Natural killer cell treated with Interleukin-12 subunit alpha and Interleukin-12 subunit beta and Interleukin-15 and Interleukin-18, amount 100 ng/mL, for 72 hours (primary cell): Measurements from ENCODE around the gene LIX1L. TPM values are rescaled to one million over a fixed set of nuclear protein-coding genes. Genes with fewer than 3 reads are reported as not detected.

Source experiments
- ATAC-seq, 2 donors: fragments of 150-1000 bp; cut with Tn5 transposase in 1 of 2; sonication (Bioruptor Pico), chemical (Tn5 transposase) in 1 of 2; 2 replicates each; pipeline ENCODE4 v1.10.0; 2021
- DNase-seq: peaks from one replicate; pipeline ENCODE4 v3.0.0; 2022; ENCODE audit warnings: low spot score
- H3K27ac Mint-ChIP-seq, 2 donors: 1 replicate in 1 of 2; 2 replicates in 1 of 2; pipeline ENCODE4 v1.8.0; 2022; ENCODE audit warnings: mixed read lengths in 2 of 2, mild to moderate bottlenecking in 1 of 2, moderate library complexity in 1 of 2
- H3K27me3 Mint-ChIP-seq, 2 donors: 1 replicate in 1 of 2; 2 replicates in 1 of 2; pipeline ENCODE4 v1.8.0; 2022; ENCODE audit warnings: mixed read lengths in 2 of 2
- H3K36me3 Mint-ChIP-seq: one replicate; pipeline ENCODE4 v1.8.0; 2022; ENCODE audit warnings: mixed read lengths
- H3K4me1 Mint-ChIP-seq, 2 donors: 1 replicate in 1 of 2; 2 replicates in 1 of 2; pipeline ENCODE4 v1.8.0; 2022; ENCODE audit warnings: low read depth in 2 of 2, mixed read lengths in 2 of 2, mild to moderate bottlenecking in 1 of 2
- H3K4me3 Mint-ChIP-seq: one replicate; pipeline ENCODE4 v1.8.0; 2022; ENCODE audit warnings: mixed read lengths
- H3K9me3 Mint-ChIP-seq: 2 replicates; pipeline ENCODE4 v1.8.0; 2022; ENCODE audit warnings: mixed read lengths
- total RNA-seq, 2 donors: library from RNA; stranded (reverse); gene quantifications; one replicate each; pipeline ENCODE4 v1.2.3, GENCODE V29; 2022

The LIX1L gene
- total RNA-seq, 2 donors from 2014 or later = 28.8 to 31.3 TPM

DNA sequence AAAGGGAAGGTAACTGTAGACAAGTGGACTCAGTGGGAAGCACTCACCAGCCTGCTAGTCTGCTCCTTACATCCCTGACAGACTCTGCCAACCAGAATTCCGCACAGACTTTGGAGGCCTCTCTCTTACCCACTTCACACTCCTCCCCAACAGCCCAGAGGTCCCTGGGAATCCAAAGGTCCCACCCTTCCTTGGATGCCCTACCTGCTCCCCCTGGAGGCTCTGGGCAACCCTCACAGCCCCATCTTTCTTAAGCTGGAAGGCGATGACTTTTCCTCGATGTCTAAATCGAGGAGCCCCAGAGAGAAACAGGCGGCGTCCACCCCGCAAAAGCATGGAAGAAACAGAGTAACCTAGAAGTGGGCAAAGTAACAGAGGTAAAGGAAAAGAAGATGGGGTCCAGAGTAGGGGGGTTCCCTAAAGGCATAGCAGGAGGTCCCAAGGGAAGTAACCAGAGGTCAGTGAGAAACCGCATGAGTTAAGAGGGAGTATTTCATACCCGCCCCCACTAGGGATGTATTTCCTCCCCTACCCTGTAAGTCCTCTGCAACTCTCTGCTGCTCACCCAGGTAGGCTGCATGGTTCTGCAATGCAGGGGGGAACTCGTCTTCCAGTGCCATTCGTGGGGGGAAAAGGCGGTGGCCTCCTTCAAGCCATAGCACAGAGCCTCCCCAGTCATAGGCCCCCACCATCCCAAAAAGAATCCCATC is 56.4 kb downstream of the LIX1L start:
- no peaks in the 10 kb centered on the region for H3K4me1 Mint-ChIP-seq
- no peaks in the 10 kb centered on the region for H3K27me3 Mint-ChIP-seq
- H3K36me3 Mint-ChIP-seq = no peaks in the 10 kb centered on the region
- ATAC-seq = peak in 1 of 2 donors; percentile 25
- H3K4me3 Mint-ChIP-seq = no peak overlapping the region
- H3K9me3 Mint-ChIP-seq = no peaks in the 10 kb centered on the region
- DNase-seq = no peak
- H3K27ac Mint-ChIP-seq = no peak overlapping the region

DNA sequence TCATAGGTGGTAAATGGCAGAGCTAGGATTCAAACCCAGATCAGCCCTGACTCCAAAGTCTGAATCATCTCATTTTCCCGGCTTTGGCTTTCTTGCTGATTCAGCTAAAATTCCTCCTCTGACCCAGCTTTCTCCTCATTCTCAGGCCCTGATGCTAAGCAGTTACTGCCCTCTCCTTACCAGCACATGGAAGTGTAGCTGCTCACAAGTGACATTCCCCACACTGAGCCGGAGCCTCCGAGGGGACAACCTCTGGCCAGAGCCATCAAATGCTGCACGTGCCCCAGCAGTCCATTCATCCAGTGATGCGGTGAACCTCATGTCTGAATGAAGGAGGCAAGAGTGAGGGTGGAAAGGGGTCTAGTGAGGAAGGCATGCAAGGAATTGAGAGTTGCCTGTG is 59.1 kb downstream of the LIX1L start:
- no peak for ATAC-seq
- Mint-ChIP-seq H3K27me3 (no peaks in the 10 kb centered on the region), H3K4me3 (no peak overlapping the region), H3K4me1 (no peaks in the 10 kb centered on the region), H3K36me3 (no peaks in the 10 kb centered on the region), H3K27ac (no peak overlapping the region), H3K9me3 (no peaks in the 10 kb centered on the region)
- no peak for DNase-seq

DNA sequence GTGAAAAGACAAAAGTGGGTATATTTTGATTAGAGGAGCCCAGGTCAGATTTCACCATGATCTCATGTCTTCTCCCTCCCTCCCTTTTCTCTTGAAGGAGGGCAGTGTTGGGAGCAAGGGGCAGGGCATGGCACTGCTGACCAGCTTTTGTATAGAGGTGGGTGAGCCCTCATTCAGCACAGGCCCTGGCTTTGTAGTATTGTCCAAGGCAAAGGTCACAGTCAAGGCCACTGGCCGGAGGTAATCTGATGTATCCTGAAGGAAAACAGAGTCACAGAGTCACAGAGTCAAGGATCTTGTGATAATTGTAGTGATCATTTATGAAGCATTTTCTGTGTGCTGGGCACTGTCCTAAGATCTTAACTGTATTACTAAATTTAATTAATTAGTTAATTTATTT is 59.8 kb downstream of the LIX1L start:
- H3K9me3 Mint-ChIP-seq = no peaks in the 10 kb centered on the region
- H3K4me3 Mint-ChIP-seq = no peak overlapping the region
- H3K36me3 Mint-ChIP-seq = no peaks in the 10 kb centered on the region
- DNase-seq (no peak), ATAC-seq (no peak)
- no peak overlapping the region for H3K27ac Mint-ChIP-seq
- H3K27me3 Mint-ChIP-seq = no peaks in the 10 kb centered on the region
- no peaks in the 10 kb centered on the region for H3K4me1 Mint-ChIP-seq

DNA sequence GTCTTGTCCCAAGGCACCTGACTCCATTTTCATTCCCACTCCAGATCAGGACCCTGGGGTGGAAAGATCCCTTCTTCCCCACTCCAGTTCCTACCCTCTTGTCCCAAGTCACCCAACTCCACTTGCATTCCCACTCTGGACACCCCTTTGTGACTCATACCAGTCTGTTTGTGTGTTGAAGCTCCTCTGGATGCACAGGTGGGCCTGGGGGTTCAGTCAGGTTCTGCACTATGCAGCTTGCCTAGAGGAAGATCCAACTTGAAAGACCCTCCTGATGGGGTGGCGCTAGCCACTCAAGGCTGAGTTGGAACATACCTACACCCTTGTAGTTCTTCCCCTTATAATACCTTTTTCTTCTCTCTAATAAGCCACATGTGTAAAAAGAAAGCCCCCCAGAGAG is 62.3 kb downstream of the LIX1L start:
- ATAC-seq = peak in 1 of 2 donors; percentile 15
- Mint-ChIP-seq H3K27ac (no peak overlapping the region), H3K4me1 (no peaks in the 10 kb centered on the region), H3K27me3 (no peaks in the 10 kb centered on the region), H3K36me3 (no peaks in the 10 kb centered on the region), H3K4me3 (no peak overlapping the region), H3K9me3 (no peaks in the 10 kb centered on the region)
- DNase-seq = no peak

DNA sequence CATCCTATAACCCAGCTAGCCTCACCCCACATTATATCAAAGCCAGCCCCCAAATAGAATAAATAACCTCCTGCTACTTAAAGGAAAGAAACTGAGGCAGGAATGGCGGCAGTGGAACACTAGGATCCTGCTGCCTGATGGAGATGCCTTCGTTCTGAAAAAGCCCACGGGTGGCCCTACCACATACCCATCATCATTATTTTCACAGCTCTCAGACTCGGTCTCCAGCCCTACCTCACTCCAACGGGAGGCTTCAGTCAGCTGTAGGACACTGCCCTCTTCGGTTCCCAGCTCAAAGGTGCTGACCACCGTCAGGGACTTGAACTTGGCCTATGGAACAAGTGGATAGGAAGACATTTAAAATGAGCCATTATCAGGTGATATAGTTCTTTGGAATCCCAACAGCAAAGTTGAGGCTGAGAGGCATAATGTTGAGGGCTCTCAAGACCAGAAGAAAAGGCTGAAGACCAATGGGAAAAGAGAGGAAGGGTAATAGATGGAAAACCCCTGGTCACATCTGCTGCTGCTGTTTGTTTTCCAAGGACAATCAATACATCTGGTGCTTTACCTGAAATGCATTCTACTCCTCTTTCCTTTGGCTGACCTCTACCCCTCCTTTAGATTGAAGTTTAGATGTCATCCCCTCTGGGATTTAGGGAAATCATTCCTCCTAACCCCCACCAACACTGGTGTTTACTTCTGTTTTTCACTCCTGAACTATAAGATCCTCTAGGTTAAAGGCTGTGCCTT is 64.3 kb downstream of the LIX1L start:
- no peak for ATAC-seq
- no peaks in the 10 kb centered on the region for H3K27me3 Mint-ChIP-seq
- no peak for DNase-seq
- H3K9me3 Mint-ChIP-seq = no peaks in the 10 kb centered on the region
- no peak overlapping the region for H3K4me3 Mint-ChIP-seq
- no peaks in the 10 kb centered on the region for H3K4me1 Mint-ChIP-seq
- H3K36me3 Mint-ChIP-seq = no peaks in the 10 kb centered on the region
- H3K27ac Mint-ChIP-seq = no peak overlapping the region

DNA sequence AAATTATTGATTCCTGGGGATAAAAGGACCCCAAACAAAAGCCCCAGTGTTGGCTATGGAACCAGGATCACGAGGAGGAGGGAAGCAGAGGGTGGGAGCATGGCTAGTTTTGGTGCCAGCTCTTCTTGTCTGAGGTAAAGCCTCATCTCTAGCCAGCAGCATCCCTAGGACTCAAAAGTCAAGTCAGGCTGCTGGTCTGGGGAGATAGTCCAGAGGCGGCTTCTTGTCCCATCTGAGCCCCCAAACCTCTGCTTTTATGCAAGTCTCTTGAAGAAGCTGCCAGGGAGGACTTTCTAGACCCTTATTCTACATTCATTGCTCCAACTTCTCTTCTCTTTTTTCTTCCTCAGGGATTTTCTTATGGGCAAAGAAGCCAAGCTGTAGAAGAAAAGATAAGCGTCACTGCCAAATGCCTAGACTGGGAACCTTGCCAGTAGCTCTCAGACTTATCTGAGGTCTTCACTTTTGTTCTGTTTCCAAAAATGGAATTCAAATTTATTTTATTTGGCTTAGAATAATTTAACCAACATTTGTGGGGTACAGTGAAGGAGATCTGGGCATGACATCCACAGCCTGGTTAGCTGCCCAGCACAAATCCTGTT is 65.2 kb downstream of the LIX1L start:
- Mint-ChIP-seq H3K27me3 (no peaks in the 10 kb centered on the region), H3K4me1 (no peaks in the 10 kb centered on the region), H3K27ac (no peak overlapping the region), H3K36me3 (no peaks in the 10 kb centered on the region), H3K9me3 (no peaks in the 10 kb centered on the region), H3K4me3 (no peak overlapping the region)
- ATAC-seq (no peak), DNase-seq (no peak)

DNA sequence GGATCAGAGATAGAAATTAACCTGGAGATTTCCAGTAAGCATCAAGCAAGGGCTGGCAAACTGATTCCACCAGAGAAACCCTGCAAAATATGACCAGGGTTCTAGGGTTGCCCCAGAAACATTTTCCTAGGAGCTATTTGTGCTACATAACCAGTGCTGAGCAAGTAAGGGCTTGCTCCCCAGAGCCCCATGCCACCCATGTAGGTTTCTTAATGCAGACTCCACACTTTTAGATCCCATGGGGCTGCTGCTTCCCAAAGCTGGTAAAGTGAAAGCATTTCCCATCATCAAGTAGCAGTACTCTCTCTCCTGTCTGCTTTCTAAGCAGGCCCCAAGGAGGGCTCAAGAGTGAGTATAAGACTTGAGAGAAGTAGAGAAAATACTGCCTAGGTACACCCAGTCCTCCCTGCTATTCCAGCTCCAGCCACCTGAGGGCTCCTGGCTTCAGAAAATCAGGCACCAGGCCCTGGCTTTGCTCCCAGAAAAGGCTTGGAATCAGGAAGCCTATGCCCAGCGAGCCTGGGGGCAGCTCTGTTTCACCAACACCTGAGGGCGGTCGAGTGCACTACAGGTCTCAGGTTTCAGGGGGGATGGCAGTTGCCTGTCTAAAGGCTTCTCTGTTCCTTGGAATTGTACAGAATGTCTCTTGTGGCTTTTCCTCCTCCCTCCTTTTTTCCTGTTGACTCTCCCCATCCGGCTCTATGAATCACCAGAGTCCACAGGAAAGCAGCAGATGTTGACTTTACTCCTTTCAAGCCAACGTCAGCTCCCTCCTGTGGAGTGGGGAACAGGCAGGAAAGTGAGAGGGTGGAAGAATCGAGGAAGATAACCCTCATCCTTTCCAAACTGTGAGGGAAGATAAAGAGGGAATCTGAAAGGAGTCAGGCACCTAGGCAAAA is 66.0 kb downstream of the LIX1L start:
- H3K9me3 Mint-ChIP-seq = no peaks in the 10 kb centered on the region

DNA sequence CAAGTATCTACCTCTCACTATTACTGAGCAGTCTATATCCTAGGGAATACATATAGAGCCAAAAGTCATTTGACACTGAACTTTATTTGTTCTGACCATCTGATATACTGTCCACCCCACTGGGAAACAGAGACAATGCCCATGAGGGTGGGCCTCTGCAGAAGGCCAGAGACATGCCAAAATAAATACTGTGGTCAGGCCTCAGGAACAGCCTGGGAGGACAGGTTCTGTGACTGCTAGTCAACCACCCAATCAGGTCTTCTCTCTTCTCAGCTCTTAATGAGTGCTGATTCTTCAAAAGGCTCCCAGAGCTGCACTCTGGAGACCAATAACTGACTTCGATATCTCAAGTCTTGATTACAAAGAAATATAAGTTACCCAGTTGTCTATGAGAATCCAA is 66.7 kb downstream of the LIX1L start:
- Mint-ChIP-seq H3K27ac (no peak overlapping the region), H3K4me3 (no peak overlapping the region), H3K9me3 (no peaks in the 10 kb centered on the region), H3K4me1 (peaks cover 3 to 5% of the 10 kb centered on the region in 2 donors), H3K36me3 (no peaks in the 10 kb centered on the region), H3K27me3 (no peaks in the 10 kb centered on the region)
- ATAC-seq (no peak), DNase-seq (no peak)

More for the DNA sequence above, 66.0 kb downstream of the LIX1L start:
- H3K36me3 Mint-ChIP-seq = no peaks in the 10 kb centered on the region
- no peaks in the 10 kb centered on the region for H3K27me3 Mint-ChIP-seq
- H3K27ac Mint-ChIP-seq = no peak overlapping the region
- H3K4me1 Mint-ChIP-seq = peaks cover 1 to 2% of the 10 kb centered on the region in 2 donors
- no peak overlapping the region for H3K4me3 Mint-ChIP-seq
- peak; percentile 49 to 67 for ATAC-seq
- DNase-seq = no peak

DNA sequence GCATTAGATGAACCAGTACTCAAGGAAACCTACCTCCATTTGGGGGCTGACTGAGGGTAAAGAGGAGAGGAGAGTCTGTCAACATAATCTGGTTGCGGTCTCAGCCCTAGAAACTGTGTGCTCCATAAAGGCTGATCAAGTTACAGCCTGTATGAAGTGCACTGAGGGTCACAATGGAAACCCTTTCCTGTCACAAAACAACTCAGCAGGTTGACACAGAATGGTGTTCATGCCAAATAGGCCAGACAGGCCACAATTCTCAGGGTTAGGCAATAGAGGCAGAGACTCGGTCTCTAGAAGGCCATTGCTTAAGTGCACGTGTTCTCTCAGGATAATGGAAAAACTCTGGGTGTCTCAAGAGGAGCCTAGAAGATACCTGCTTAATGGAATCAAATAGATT is 68.1 kb downstream of the LIX1L start:
- Mint-ChIP-seq H3K36me3 (no peaks in the 10 kb centered on the region), H3K4me3 (no peak overlapping the region), H3K9me3 (no peaks in the 10 kb centered on the region), H3K27me3 (peaks cover 7% of the 10 kb centered on the region in 2 donors), H3K4me1 (peaks cover 11 to 13% of the 10 kb centered on the region in 2 donors), H3K27ac (no peak overlapping the region)
- no peak for DNase-seq
- no peak for ATAC-seq

DNA sequence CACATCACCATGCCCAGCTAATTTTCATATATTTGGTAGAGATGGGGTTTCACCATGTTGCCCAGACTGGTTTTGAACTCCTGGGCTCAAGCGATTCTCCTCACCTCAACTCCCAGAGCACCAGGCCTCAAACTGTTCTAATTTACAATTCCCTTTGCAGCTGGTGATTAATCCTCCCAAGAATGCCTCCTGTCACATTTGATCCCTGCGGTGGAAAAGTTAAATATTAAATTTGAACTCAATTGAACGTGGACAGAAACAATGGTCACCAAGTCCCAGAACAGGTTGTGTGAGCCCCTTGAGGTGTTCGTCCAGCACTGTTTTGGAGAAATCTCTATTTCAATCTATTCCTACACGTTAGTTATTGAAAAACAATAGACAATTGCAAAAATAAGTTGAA is 70.2 kb downstream of the LIX1L start:
- no peaks in the 10 kb centered on the region for H3K36me3 Mint-ChIP-seq
- DNase-seq (no peak), ATAC-seq (no peak)
- H3K4me3 Mint-ChIP-seq = no peak overlapping the region
- H3K4me1 Mint-ChIP-seq = peaks cover 13 to 16% of the 10 kb centered on the region in 2 donors
- no peaks in the 10 kb centered on the region for H3K9me3 Mint-ChIP-seq
- no peak overlapping the region for H3K27ac Mint-ChIP-seq
- H3K27me3 Mint-ChIP-seq = peaks cover 18 to 26% of the 10 kb centered on the region in 2 donors

DNA sequence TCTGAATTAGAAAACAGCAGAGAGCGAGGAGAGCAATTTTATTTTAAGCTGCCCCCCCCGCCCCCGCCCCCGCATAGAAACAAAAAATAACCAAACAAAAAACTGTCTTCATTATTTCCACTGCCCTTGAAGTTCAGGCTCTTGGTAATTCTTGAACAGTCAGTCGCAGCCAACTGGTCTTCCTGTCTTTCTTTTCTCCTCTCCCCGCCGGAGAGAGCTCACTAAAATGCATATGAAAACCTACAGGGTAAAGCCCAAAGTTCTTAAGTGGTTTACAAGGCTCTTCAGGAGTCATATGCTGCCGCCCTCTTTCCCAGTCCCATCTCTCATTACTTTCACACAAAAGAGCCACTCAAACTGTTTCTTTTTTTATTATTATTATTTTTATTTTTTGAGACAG is 71.0 kb downstream of the LIX1L start:
- H3K9me3 Mint-ChIP-seq = no peaks in the 10 kb centered on the region
- DNase-seq = no peak
- H3K36me3 Mint-ChIP-seq = no peaks in the 10 kb centered on the region
- peaks cover 13 to 16% of the 10 kb centered on the region in 2 donors for H3K4me1 Mint-ChIP-seq
- H3K27ac Mint-ChIP-seq = no peak overlapping the region
- peaks cover 18 to 28% of the 10 kb centered on the region in 2 donors for H3K27me3 Mint-ChIP-seq
- peak overlapping the region; percentile 12 for H3K4me3 Mint-ChIP-seq
- ATAC-seq = no peak

DNA sequence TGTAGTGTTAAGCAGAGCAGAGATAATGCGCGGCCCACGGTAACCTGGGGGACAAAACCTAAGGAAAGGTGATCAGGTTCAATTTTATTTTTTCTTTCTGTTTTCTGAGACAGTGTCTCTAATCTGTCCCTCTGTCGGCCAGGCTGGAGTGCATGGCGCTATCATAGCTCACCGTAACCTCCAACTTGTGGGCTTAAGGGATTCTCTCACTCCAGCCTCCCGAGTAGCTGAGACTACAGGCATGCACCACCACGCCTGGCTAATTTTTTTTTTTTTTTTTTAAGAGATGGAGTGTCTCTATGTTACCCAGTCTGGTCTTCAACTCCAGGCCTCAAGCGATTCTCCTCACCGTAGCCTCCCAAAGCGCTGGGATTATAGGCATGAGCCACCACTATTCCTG is 71.4 kb downstream of the LIX1L start:
- H3K4me1 Mint-ChIP-seq = peaks cover 13 to 16% of the 10 kb centered on the region in 2 donors
- ATAC-seq (no peak), DNase-seq (no peak)
- no peaks in the 10 kb centered on the region for H3K9me3 Mint-ChIP-seq
- H3K36me3 Mint-ChIP-seq = no peaks in the 10 kb centered on the region
- H3K27ac Mint-ChIP-seq = no peak overlapping the region
- H3K27me3 Mint-ChIP-seq = peaks cover 18 to 28% of the 10 kb centered on the region in 2 donors
- H3K4me3 Mint-ChIP-seq = peak overlapping the region; percentile 85

DNA sequence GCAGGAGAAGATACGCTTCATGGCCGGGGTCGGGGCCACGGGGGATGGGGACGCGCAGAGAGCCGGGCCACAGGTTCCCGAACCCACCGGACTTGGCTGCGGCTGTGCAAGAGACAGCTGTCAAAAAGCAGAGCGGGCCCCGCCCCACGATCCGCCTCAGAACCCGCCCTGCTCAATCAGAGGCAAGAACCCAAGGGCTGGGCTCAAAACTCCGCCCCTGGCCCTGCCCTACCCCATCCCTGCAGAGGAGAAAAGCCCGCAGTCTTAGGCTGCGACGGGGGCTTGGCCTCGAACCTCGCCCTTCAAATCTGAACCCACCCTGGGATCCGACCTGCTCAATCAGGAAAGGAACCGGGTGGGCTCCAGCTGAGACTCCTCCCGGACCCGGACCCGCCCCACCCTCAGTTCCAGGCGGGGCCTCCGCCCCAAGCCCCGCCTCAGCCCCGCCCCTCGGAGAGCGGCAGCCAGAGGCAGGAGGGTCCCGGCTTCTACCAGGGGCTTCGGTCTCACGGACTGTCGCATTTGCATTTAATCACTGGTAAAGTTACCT is 72.0 kb downstream of the LIX1L start, which contains the start of gene ANKRD35:
Gene ANKRD35, minus strand, starts transcription at position 129 of the 550 bp plus-strand sequence. Its CDS starts 108 bp downstream, at position 21.
- peak; percentile 90 for DNase-seq
- H3K36me3 Mint-ChIP-seq = no peaks in the 10 kb centered on the region
- H3K4me1 Mint-ChIP-seq = peaks cover 13 to 16% of the 10 kb centered on the region in 2 donors
- peak; percentile 99 for ATAC-seq
- peak within 1 kb of the TSS; percentile 85 for H3K4me3 Mint-ChIP-seq
- peaks cover 18 to 28% of the 10 kb centered on the region in 2 donors for H3K27me3 Mint-ChIP-seq
- H3K27ac Mint-ChIP-seq = no peak within 1 kb of the TSS
- no peaks in the 10 kb centered on the region for H3K9me3 Mint-ChIP-seq
